ENCODE measurements around the gene SHBG.

Gene SHBG

DNA sequence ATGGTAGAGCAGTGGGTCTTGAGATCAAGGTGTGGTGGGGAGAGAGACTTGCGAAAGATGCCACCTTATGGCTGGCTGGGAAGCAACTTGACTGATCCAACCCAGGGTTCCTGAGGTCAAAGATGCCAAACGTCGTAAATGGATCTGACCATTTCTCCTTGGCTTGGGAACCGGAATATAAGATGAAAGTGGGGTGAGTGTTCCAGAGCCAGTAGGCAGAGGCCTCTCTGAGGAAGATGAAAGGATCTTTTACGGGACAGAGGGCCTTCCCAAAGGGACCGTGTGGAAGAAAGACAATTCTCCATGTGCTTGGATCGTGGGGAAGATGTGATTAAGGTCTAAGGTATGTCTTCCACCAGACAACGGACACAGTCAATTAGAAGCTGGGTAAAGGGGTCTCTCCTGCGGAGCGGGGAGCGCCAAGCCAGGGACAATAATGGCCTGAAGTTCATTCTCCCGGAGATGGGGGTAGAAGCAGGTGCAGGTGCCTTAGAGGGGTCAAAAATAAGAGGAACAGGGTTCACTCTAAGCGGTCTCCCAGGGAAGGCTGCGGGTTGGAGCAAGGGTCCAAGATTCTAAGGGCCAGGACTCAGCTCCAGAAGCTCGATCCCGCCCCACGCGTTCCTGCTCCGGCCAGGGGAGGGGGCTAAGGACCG lies 16.0 kb upstream of the SHBG start:
- H3K9ac ChIP-seq (ENCODE audit: low read length), result peak overlapping the region; percentile 86

GRCh38 chr17:7614425-7615264 lies 15.3 kb upstream of the SHBG start, which contains the start of gene FXR2:
Gene FXR2, minus strand, starts transcription at chr17:7614897. Its CDS starts 365 bp downstream, at chr17:7614532.
- Histone ChIP-seq H3K79me2 (ENCODE audit: insufficient read depth, low read length) (peaks cover 16% of the 10 kb centered on the region), H3K9me2 (ENCODE audit: low read depth, low read length) (no peaks in the 10 kb centered on the region), H3K4me3 (ENCODE audit: low read depth, low read length, poor library complexity, severe bottlenecking) (peak within 1 kb of the TSS; percentile 99), H3K9ac (ENCODE audit: low read length) (peak within 1 kb of the TSS; percentile 86), H3K4me1 (ENCODE audit: insufficient read depth, low read length, severe bottlenecking) (peaks cover 23% of the 10 kb centered on the region), H3K27me3 (ENCODE audit: insufficient read depth, low read length) (no peaks in the 10 kb centered on the region), H3K4me2 (ENCODE audit: low read length) (peak within 1 kb of the TSS; percentile 99), H2AFZ (ENCODE audit: low read length) (no peak within 1 kb of the TSS; the same call in 1 of the 2 replicates), H3F3A (ENCODE audit: insufficient read depth, low read length) (no peaks in the 10 kb centered on the region), H3K9me3 (ENCODE audit: low read length) (no peaks in the 10 kb centered on the region), H4K20me1 (ENCODE audit: insufficient read depth, low read length) (no peaks in the 10 kb centered on the region), H3K36me3 (ENCODE audit: insufficient read depth, low read length) (peaks cover 23% of the 10 kb centered on the region; the same call in 1 of the 2 replicates), H3K27ac (ENCODE audit: low read depth, low read length, poor library complexity, severe bottlenecking) (peak within 1 kb of the TSS; percentile 37)
- no peak for TF ChIP-seq EZH2 (IDR thresholded peaks at IDR 0.05; ENCODE audit: borderline replicate concordance, low read length)
- TF ChIP-seq, protein P1, sequence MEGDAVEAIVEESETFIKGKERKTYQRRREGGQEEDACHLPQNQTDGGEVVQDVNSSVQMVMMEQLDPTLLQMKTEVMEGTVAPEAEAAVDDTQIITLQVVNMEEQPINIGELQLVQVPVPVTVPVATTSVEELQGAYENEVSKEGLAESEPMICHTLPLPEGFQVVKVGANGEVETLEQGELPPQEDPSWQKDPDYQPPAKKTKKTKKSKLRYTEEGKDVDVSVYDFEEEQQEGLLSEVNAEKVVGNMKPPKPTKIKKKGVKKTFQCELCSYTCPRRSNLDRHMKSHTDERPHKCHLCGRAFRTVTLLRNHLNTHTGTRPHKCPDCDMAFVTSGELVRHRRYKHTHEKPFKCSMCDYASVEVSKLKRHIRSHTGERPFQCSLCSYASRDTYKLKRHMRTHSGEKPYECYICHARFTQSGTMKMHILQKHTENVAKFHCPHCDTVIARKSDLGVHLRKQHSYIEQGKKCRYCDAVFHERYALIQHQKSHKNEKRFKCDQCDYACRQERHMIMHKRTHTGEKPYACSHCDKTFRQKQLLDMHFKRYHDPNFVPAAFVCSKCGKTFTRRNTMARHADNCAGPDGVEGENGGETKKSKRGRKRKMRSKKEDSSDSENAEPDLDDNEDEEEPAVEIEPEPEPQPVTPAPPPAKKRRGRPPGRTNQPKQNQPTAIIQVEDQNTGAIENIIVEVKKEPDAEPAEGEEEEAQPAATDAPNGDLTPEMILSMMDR (IDR thresholded peaks at IDR 0.05; ENCODE audit: low read length), result peak; percentile 56

More for the DNA sequence above, 16.0 kb upstream of the SHBG start:
- H3K79me2 ChIP-seq (ENCODE audit: insufficient read depth, low read length), result peaks cover 17% of the 10 kb centered on the region
- H4K20me1 ChIP-seq (ENCODE audit: insufficient read depth, low read length), result no peaks in the 10 kb centered on the region
- no peaks in the 10 kb centered on the region for H3K9me3 ChIP-seq (ENCODE audit: low read length)
- H3F3A ChIP-seq (ENCODE audit: insufficient read depth, low read length), result no peaks in the 10 kb centered on the region
- no peak overlapping the region for H2AFZ ChIP-seq (ENCODE audit: low read length)
- peak overlapping the region; percentile 99 for H3K4me3 ChIP-seq (ENCODE audit: low read depth, low read length, poor library complexity, severe bottlenecking)
- peaks cover 23% of the 10 kb centered on the region for H3K4me1 ChIP-seq (ENCODE audit: insufficient read depth, low read length, severe bottlenecking)
- no peak for TF ChIP-seq EZH2 (IDR thresholded peaks at IDR 0.05; ENCODE audit: borderline replicate concordance, low read length)
- TF ChIP-seq, protein P1 (IDR thresholded peaks at IDR 0.05; ENCODE audit: low read length), result 0 out of 2 replicates have a peak, but pooled peaks have one; percentile 8
- H3K9me2 ChIP-seq (ENCODE audit: low read depth, low read length), result no peaks in the 10 kb centered on the region
- H3K36me3 ChIP-seq (ENCODE audit: insufficient read depth, low read length), result peaks cover 23% of the 10 kb centered on the region; the same call in 1 of the 2 replicates
- no peak overlapping the region for H3K27ac ChIP-seq (ENCODE audit: low read depth, low read length, poor library complexity, severe bottlenecking)
- H3K4me2 ChIP-seq (ENCODE audit: low read length), result peak overlapping the region; percentile 99
- H3K27me3 ChIP-seq (ENCODE audit: insufficient read depth, low read length), result no peaks in the 10 kb centered on the region

DNA sequence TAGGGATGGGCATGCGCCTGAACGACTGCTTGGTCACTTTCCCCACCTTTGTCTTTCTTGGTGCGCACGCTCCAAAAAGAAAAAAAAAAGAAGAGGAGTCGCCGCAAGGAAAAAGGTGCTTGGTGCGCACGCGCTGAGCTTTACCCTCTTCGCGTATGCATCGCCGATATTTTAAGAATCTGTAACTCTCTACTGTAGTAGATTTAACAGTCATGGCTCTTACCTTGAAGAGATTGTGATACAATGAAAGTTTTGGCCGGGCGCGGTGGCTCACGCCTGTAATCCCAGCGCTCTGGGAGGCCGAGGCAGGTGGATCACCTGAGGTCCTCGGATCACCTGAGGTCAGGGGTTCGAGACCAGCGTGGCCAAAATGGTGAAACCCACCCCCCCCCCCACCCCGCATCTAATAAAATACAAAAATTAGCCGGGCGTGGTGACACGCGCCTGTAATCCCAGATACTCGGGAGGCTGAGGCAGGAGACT lies 14.6 kb upstream of the SHBG start:
- no peaks in the 10 kb centered on the region for H3K27me3 ChIP-seq (ENCODE audit: insufficient read depth, low read length)
- H3K4me1 ChIP-seq (ENCODE audit: insufficient read depth, low read length, severe bottlenecking), result peaks cover 23% of the 10 kb centered on the region
- H4K20me1 ChIP-seq (ENCODE audit: insufficient read depth, low read length), result no peaks in the 10 kb centered on the region
- no peaks in the 10 kb centered on the region for H3K9me2 ChIP-seq (ENCODE audit: low read depth, low read length)
- no peak overlapping the region; the same call in 1 of the 2 replicates for H2AFZ ChIP-seq (ENCODE audit: low read length)
- H3K4me2 ChIP-seq (ENCODE audit: low read length), result peak overlapping the region; percentile 83
- peak overlapping the region; percentile 66 for H3K4me3 ChIP-seq (ENCODE audit: low read depth, low read length, poor library complexity, severe bottlenecking)
- H3K27ac ChIP-seq (ENCODE audit: low read depth, low read length, poor library complexity, severe bottlenecking), result peak overlapping the region; percentile 37
- H3F3A ChIP-seq (ENCODE audit: insufficient read depth, low read length), result no peaks in the 10 kb centered on the region
- peak overlapping the region; percentile 52; the same call in 1 of the 2 replicates for H3K9ac ChIP-seq (ENCODE audit: low read length)
- H3K79me2 ChIP-seq (ENCODE audit: insufficient read depth, low read length), result peaks cover 16% of the 10 kb centered on the region
- TF ChIP-seq, protein P1 (IDR thresholded peaks at IDR 0.05; ENCODE audit: low read length), result no peak
- no peak for TF ChIP-seq EZH2 (IDR thresholded peaks at IDR 0.05; ENCODE audit: borderline replicate concordance, low read length)
- H3K36me3 ChIP-seq (ENCODE audit: insufficient read depth, low read length), result peaks cover 22% of the 10 kb centered on the region; the same call in 1 of the 2 replicates
- H3K9me3 ChIP-seq (ENCODE audit: low read length), result no peaks in the 10 kb centered on the region
